ENCODE results near the gene ARID3B. TPM values are rescaled to one million over a fixed set of nuclear protein-coding genes. Genes with fewer than 3 reads are reported as not detected.
"Not testable (repeated sequence)": the region's sequence is repeated elsewhere in the genome, so short reads cannot be mapped to it uniquely, and the experiment has no call there.

Gene ARID3B, protein sequence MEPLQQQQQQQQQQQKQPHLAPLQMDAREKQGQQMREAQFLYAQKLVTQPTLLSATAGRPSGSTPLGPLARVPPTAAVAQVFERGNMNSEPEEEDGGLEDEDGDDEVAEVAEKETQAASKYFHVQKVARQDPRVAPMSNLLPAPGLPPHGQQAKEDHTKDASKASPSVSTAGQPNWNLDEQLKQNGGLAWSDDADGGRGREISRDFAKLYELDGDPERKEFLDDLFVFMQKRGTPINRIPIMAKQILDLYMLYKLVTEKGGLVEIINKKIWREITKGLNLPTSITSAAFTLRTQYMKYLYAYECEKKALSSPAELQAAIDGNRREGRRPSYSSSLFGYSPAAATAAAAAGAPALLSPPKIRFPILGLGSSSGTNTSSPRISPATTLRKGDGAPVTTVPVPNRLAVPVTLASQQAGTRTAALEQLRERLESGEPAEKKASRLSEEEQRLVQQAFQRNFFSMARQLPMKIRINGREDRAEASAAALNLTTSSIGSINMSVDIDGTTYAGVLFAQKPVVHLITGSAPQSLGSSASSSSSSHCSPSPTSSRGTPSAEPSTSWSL
- polyA plus RNA-seq (2012; ENCODE audit: insufficient read depth, insufficient read length), result 19.8 TPM

DNA sequence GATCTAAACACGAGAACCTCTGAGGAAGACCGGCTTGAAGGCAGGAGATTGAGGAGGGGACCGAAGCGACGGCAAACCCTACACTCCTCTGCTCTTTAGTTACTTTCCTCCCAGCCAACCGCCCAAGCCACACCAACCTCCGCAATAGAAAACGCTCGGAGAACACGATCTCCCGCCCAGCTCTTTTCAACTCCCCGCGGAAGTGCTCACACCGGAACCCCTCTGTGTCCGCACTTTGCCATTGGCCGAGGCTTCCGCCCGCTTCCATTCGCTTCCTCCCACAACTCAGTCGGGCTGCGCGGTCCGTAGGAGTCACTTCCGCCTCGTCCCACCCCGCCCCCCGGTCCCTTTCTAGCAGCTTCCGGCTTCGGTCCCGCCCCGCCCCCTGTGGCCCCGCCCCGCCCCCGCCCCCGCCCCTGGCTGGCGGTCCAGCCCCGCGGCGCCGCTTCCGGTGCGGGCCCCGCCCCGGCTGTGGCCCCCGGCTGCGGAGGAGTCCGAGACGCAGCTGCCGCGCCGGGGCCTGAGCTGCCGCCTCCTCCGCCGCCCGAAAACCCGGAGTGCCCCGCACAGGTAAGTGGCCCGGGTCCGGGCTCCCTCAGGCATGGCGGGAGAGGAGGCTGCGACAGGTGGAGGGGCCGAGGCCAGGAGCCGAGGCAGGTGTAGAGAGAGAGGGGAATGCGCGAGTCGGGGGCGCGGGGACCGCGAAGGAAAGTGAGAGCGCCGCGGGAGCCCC is at the start of gene ARID3B:
ARID3B (plus strand) TSS at position 460 of the 733 bp plus-strand sequence. CDS start 2,717 bp downstream, outside the sequence.
- peak; percentile 98 for DNase-seq (ENCODE audit: low read depth, low spot score)
- peak within 1 kb of the TSS; percentile 99 for H3K4me3 ChIP-seq (ENCODE audit: low read length)

- H3K4me3 ChIP-seq (ENCODE audit: low read length), result no peak overlapping the region
- DNase-seq (ENCODE audit: low read depth, low spot score), result no peak
Observed at GRCh38 chr15:74496648-74497047, 44.4 kb upstream of the ARID3B start.

DNA sequence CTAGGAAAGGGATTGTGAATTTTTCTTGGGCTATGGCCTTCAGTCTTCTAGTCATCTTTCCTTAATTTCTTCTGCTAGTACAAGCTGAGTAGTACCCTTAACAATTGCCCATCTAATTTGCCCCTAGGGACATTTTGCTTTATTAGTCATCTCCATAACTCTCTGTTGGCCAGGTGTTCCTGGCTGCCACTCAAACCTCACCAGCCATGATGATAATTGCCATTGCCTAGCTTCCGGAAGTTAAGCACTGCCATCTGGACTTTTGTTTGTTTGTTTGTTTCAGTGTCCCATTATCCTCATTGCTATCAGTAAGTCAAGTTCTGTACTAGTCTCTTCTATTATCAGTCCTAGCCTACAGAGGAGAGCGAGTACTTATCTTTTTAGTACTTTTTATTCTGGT is 43.4 kb upstream of the ARID3B start:
- DNase-seq (ENCODE audit: low read depth, low spot score), result no peak
- no peak overlapping the region for H3K4me3 ChIP-seq (ENCODE audit: low read length)

GRCh38 chr15:74499366-74499765 is 41.7 kb upstream of the ARID3B start:
- DNase-seq (ENCODE audit: low read depth, low spot score), result no peak
- no peak overlapping the region for H3K4me3 ChIP-seq (ENCODE audit: low read length)

- no peak overlapping the region for H3K4me3 ChIP-seq (ENCODE audit: low read length)
- no peak for DNase-seq (ENCODE audit: low read depth, low spot score)
Observed at GRCh38 chr15:74500401-74500800, 40.6 kb upstream of the ARID3B start.

GRCh38 chr15:74502301-74502700 is 38.7 kb upstream of the ARID3B start:
- no peak overlapping the region for H3K4me3 ChIP-seq (ENCODE audit: low read length)
- no peak for DNase-seq (ENCODE audit: low read depth, low spot score)

GRCh38 chr15:74504418-74504817 is 36.6 kb upstream of the ARID3B start:
- no peak for DNase-seq (ENCODE audit: low read depth, low spot score)

GRCh38 chr15:74504836-74505235 is 36.2 kb upstream of the ARID3B start:
- no peak overlapping the region for H3K4me3 ChIP-seq (ENCODE audit: low read length)
- no peak for DNase-seq (ENCODE audit: low read depth, low spot score)

More at GRCh38 chr15:74504418-74504817, 36.6 kb upstream of the ARID3B start:
- H3K4me3 ChIP-seq (ENCODE audit: low read length), result no peak overlapping the region

- DNase-seq (ENCODE audit: low read depth, low spot score), result no peak
- no peak overlapping the region for H3K4me3 ChIP-seq (ENCODE audit: low read length)
Observed at GRCh38 chr15:74505837-74506514, 35.0 kb upstream of the ARID3B start.

GRCh38 chr15:74506515-74506840 is 34.5 kb upstream of the ARID3B start:
- no peak overlapping the region for H3K4me3 ChIP-seq (ENCODE audit: low read length)
- DNase-seq (ENCODE audit: low read depth, low spot score), result no peak

DNA sequence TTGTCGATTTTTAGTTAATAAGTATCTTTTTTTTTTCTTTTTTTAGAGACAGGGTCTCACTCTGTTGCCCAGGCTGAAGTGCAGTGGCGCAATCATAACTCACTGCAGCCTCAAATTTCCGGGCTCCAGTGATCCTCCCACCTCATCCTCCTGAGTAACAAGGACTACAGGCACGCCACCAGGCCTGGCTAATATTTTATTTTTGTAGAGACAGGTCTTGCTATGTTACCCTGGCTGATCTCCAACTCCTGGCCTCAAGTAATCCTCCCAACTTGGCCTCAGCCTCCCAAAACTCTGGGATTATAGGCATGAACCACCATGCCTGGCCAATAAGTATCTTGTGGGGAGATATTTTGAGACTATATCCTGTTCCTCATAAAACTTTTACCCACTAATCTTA is 29.4 kb upstream of the ARID3B start:
- no peak for DNase-seq (ENCODE audit: low read depth, low spot score)
- H3K4me3 ChIP-seq (ENCODE audit: low read length), result no peak overlapping the region

- DNase-seq (ENCODE audit: low read depth, low spot score); H3K4me3 ChIP-seq (ENCODE audit: low read length): not testable (repeated sequence)
Observed at GRCh38 chr15:74514059-74514458, 27.0 kb upstream of the ARID3B start.

- no peak for DNase-seq (ENCODE audit: low read depth, low spot score)
- no peak overlapping the region for H3K4me3 ChIP-seq (ENCODE audit: low read length)
Observed at GRCh38 chr15:74517096-74517495, 23.9 kb upstream of the ARID3B start.

GRCh38 chr15:74519311-74519710 is 21.7 kb upstream of the ARID3B start:
- H3K4me3 ChIP-seq (ENCODE audit: low read length), result no peak overlapping the region

GRCh38 chr15:74520407-74520806 is 20.6 kb upstream of the ARID3B start:
- no peak overlapping the region for H3K4me3 ChIP-seq (ENCODE audit: low read length)
- no peak for DNase-seq (ENCODE audit: low read depth, low spot score)

More at GRCh38 chr15:74519311-74519710, 21.7 kb upstream of the ARID3B start:
- no peak for DNase-seq (ENCODE audit: low read depth, low spot score)

DNA sequence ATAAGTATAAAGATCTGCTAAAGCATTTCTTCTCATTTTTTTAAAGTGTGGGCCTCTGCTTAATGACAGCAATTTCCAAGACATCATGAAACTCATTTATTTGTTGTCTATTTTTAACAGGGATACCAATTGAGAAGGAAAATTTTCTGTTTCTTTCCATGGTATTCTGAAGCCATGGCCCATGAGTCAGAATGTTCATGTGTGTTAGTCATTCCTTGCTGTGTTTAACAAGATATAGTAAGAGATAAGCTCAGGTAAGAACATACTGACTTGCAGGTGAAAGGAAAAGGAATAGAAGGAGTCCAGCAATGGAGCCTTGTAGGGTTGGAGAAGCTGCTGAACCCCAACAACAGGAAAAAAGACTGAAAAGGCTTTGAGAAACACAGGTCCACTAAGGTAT is 17.0 kb upstream of the ARID3B start:
- DNase-seq (ENCODE audit: low read depth, low spot score), result no peak
- H3K4me3 ChIP-seq (ENCODE audit: low read length), result no peak overlapping the region

DNA sequence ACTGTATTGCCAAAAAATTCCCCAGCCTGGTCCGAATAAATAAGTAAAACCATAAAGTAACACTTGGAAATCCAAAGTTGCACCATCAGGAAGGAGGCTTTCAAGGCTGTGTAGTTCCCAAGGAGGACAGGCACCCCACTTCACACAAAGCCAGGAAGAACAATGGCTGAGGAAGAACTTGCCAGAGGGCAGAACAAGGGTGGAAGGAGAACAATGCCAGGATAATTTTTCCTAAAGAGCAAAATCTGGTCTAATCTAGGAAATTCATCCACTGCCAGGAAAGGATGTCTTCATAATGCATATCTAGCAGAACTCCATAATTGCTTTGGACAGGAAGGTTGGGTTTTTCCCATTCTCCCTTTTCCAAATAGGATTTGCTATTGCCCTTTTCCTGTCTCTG is 15.7 kb upstream of the ARID3B start:
- H3K4me3 ChIP-seq (ENCODE audit: low read length), result no peak overlapping the region
- DNase-seq (ENCODE audit: low read depth, low spot score), result no peak

DNA sequence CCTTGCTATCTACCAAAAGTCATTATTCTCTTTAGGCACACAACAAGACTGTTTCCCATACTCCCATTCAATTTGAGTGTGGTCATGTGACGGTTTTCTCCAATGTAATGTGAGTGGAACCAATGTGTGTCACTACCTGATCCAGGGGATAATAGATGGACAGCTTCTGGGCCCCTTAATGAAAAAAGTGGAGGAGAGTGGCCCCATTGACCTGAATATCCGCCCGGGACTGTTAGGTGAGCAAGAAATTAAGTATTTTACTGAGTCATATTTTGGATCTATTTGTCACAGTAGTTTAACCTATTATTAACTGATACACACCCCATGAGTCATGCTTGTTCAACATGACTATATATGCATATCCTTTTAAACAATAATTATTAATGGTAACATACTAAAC is 15.1 kb upstream of the ARID3B start:
- H3K4me3 ChIP-seq (ENCODE audit: low read length), result no peak overlapping the region
- no peak for DNase-seq (ENCODE audit: low read depth, low spot score)

- no peak overlapping the region for H3K4me3 ChIP-seq (ENCODE audit: low read length)
- DNase-seq (ENCODE audit: low read depth, low spot score), result no peak
Observed at GRCh38 chr15:74528876-74529275, 12.1 kb upstream of the ARID3B start.

GRCh38 chr15:74529921-74530320 is 11.1 kb upstream of the ARID3B start:
- DNase-seq (ENCODE audit: low read depth, low spot score), result no peak
- no peak overlapping the region for H3K4me3 ChIP-seq (ENCODE audit: low read length)

Measured in Jurkat, Clone E6-1 (cell line).